ENCODE measurements around the gene STING1. TPM values are rescaled to one million over a fixed set of nuclear protein-coding genes. Genes with fewer than 3 reads are reported as not detected.

STING1 gene
- polyA plus RNA-seq, 1 donor (not counting 4 experiments of a cell fraction or from before 2014, with no cell fraction given): 25.2 TPM

GRCh38 chr5:139461176-139461575, 21.4 kb downstream of the STING1 start:
- dilution Hi-C loops (cut with MboI; ENCODE audit: extremely low pct_ligation_motif_present, low sequenced_read_pairs): no loop called here
- Histone ChIP-seq H3K9ac (ENCODE audit: control insufficient read depth, extremely low read depth, insufficient read depth, low read length) (no peak overlapping the region), H3K4me1 (ENCODE audit: control insufficient read depth, extremely low read depth, insufficient read depth, low read length) (peaks cover 3% of the 10 kb centered on the region), H3K9me3 (ENCODE audit: control insufficient read depth, low read depth, low read length) (no peaks in the 10 kb centered on the region), H3K36me3 (ENCODE audit: control insufficient read depth in 2 of 2, extremely low read depth in 1 of 2, insufficient read depth in 2 of 2, low read length in 2 of 2) (no peaks in the 10 kb centered on the region), H3K27ac (ENCODE audit: control insufficient read depth, insufficient read depth, low read length) (no peak overlapping the region), H3K4me2 (ENCODE audit: control insufficient read depth, extremely low read depth, insufficient read depth, low read depth, low read length) (no peak overlapping the region), H4K20me1 (ENCODE audit: control insufficient read depth, extremely low read depth, insufficient read depth, low read length) (no peaks in the 10 kb centered on the region), H3K79me2 (ENCODE audit: control insufficient read depth, insufficient read depth, low read length) (no peaks in the 10 kb centered on the region), H3K9me1 (ENCODE audit: control insufficient read depth, extremely low read depth, insufficient read depth, low read length) (no peaks in the 10 kb centered on the region), H3K27me3 (ENCODE audit: control insufficient read depth, extremely low read depth, insufficient read depth, low read length) (no peaks in the 10 kb centered on the region), H3K4me3 (ENCODE audit: control insufficient read depth in 2 of 3, extremely low read depth in 1 of 3, insufficient read depth in 2 of 3, low read depth in 1 of 3, low read length in 3 of 3) (no peak overlapping the region), H2AFZ (ENCODE audit: control insufficient read depth, low read length) (no peak overlapping the region)
- DNase-seq (ENCODE audit: low read depth, low spot score) (no peak), FAIRE-seq (no peak)
- no peak for TF ChIP-seq CTCF (optimal IDR thresholded peaks at IDR 0.05 in 1 of 3, IDR thresholded peaks at IDR 0.05 in 1 of 3, conservative IDR thresholded peaks at IDR 0.05 in 1 of 3; ENCODE audit: extremely low read depth in 1 of 3, insufficient read depth in 2 of 3, low read length in 3 of 3)
- no peak for TF ChIP-seq EZH2 (IDR thresholded peaks at IDR 0.05; ENCODE audit: low read length)

GRCh38 chr5:139460455-139460854, 22.1 kb downstream of the STING1 start:
- Histone ChIP-seq H2AFZ (ENCODE audit: control insufficient read depth, low read length) (no peak overlapping the region), H3K27me3 (ENCODE audit: control insufficient read depth, extremely low read depth, insufficient read depth, low read length) (no peaks in the 10 kb centered on the region), H3K4me1 (ENCODE audit: control insufficient read depth, extremely low read depth, insufficient read depth, low read length) (peaks cover 3% of the 10 kb centered on the region), H3K9me3 (ENCODE audit: control insufficient read depth, low read depth, low read length) (no peaks in the 10 kb centered on the region), H3K4me3 (ENCODE audit: control insufficient read depth in 2 of 3, extremely low read depth in 1 of 3, insufficient read depth in 2 of 3, low read depth in 1 of 3, low read length in 3 of 3) (no peak overlapping the region), H3K79me2 (ENCODE audit: control insufficient read depth, insufficient read depth, low read length) (no peaks in the 10 kb centered on the region), H3K9me1 (ENCODE audit: control insufficient read depth, extremely low read depth, insufficient read depth, low read length) (no peaks in the 10 kb centered on the region), H3K27ac (ENCODE audit: control insufficient read depth, insufficient read depth, low read length) (no peak overlapping the region), H3K4me2 (ENCODE audit: control insufficient read depth, extremely low read depth, insufficient read depth, low read depth, low read length) (no peak overlapping the region), H3K36me3 (ENCODE audit: control insufficient read depth in 2 of 2, extremely low read depth in 1 of 2, insufficient read depth in 2 of 2, low read length in 2 of 2) (no peaks in the 10 kb centered on the region), H4K20me1 (ENCODE audit: control insufficient read depth, extremely low read depth, insufficient read depth, low read length) (no peaks in the 10 kb centered on the region), H3K9ac (ENCODE audit: control insufficient read depth, extremely low read depth, insufficient read depth, low read length) (no peak overlapping the region)
- no peak for DNase-seq (ENCODE audit: low read depth, low spot score)
- no peak for FAIRE-seq
- dilution Hi-C loops (cut with MboI; ENCODE audit: extremely low pct_ligation_motif_present, low sequenced_read_pairs): no loop called here
- no peak for TF ChIP-seq EZH2 (IDR thresholded peaks at IDR 0.05; ENCODE audit: low read length)
- TF ChIP-seq CTCF (optimal IDR thresholded peaks at IDR 0.05 in 1 of 3, IDR thresholded peaks at IDR 0.05 in 1 of 3, conservative IDR thresholded peaks at IDR 0.05 in 1 of 3; ENCODE audit: extremely low read depth in 1 of 3, insufficient read depth in 2 of 3, low read length in 3 of 3): no peak
